HEK293T (cell line): ENCODE results near the gene AMIGO1.

Experiments
- CTCF ChIA-PET: fragments of 350-600 bp; formaldehyde crosslinking; extraction: SDS; loops from one replicate; lab custom pipeline; 2021; ENCODE audit warnings: antibody characterized with exemption, inconsistent platforms; lab: Yijun Ruan, JAX
- POLR2A ChIA-PET: fragments of 350-600 bp; formaldehyde crosslinking; extraction: SDS; loops from one replicate; lab custom pipeline; 2020; ENCODE audit warnings: antibody characterized with exemption, inconsistent platforms; lab: Yijun Ruan, JAX
- DNase-seq: peaks from one replicate; pipeline ENCODE4 v3.0.0; 2012; ENCODE audit warnings: mixed read lengths; ENCODE audit errors: extremely low spot score
- ARNT ChIP-seq: fragments of 450-650 bp; IDR thresholded peaks from 2 replicates; pipeline ENCODE4 v1.6.1; 2017; ENCODE audit warnings: mild to moderate bottlenecking
- BHLHE40 ChIP-seq: fragments of 450-650 bp; IDR thresholded peaks from 2 replicates; pipeline ENCODE4 v1.6.1; 2016; ENCODE audit warnings: mild to moderate bottlenecking, moderate library complexity, borderline replicate concordance
- CTBP1 ChIP-seq: fragments of 450-650 bp; IDR thresholded peaks from 2 replicates; pipeline ENCODE4 v1.6.1; 2016; ENCODE audit warnings: borderline replicate concordance
- ELF4 ChIP-seq: fragments of 450-650 bp; IDR thresholded peaks from 2 replicates; pipeline ENCODE4 v1.6.1; 2017; ENCODE audit warnings: antibody characterized with exemption
- FOXA1 ChIP-seq: fragments of 450-650 bp; IDR thresholded peaks from 2 replicates; pipeline ENCODE4 v1.6.1; 2016; ENCODE audit warnings: mild to moderate bottlenecking
- FOXK2 ChIP-seq: fragments of 450-650 bp; IDR thresholded peaks from 2 replicates; pipeline ENCODE4 v1.6.1; 2016; ENCODE audit warnings: mild to moderate bottlenecking
- FOXM1 ChIP-seq: fragments of 450-650 bp; IDR thresholded peaks from 2 replicates; pipeline ENCODE4 v1.6.1; 2017; ENCODE audit warnings: mild to moderate bottlenecking, borderline replicate concordance
- HDGF ChIP-seq: fragments of 450-650 bp; IDR thresholded peaks from 2 replicates; pipeline ENCODE4 v1.6.1; 2017; ENCODE audit warnings: antibody characterized with exemption, borderline replicate concordance
- L3MBTL2 ChIP-seq: fragments of 450-650 bp; conservative IDR thresholded peaks from 2 replicates; pipeline ENCODE4 v1.6.1; 2016; ENCODE audit warnings: mild to moderate bottlenecking
- LEF1 ChIP-seq: fragments of 450-650 bp; IDR thresholded peaks from 2 replicates; pipeline ENCODE4 v1.6.1; 2017; ENCODE audit warnings: mild to moderate bottlenecking, borderline replicate concordance
- NFRKB ChIP-seq: fragments of 450-650 bp; IDR thresholded peaks from 2 replicates; pipeline ENCODE4 v1.6.1; 2016; ENCODE audit warnings: mild to moderate bottlenecking, moderate library complexity
- SP1 ChIP-seq: fragments of 450-650 bp; IDR thresholded peaks from 2 replicates; pipeline ENCODE4 v1.6.1; 2017
- SUZ12 ChIP-seq: fragments of 450-650 bp; IDR thresholded peaks from 2 replicates; pipeline ENCODE4 v1.6.1; 2016; ENCODE audit warnings: mild to moderate bottlenecking
- TARDBP ChIP-seq: fragments of 450-650 bp; IDR thresholded peaks from 2 replicates; pipeline ENCODE4 v1.6.1; 2016
- ZNF384 ChIP-seq: fragments of 450-650 bp; IDR thresholded peaks from 2 replicates; pipeline ENCODE4 v1.6.1; 2016
- TF ChIP-seq, protein P1 (sequence below): fragments of 450-650 bp; IDR thresholded peaks from 2 replicates; pipeline ENCODE4 v1.6.1; 2016

AMIGO1 gene

GRCh38 chr1:109492779-109493178 lies 16.7 kb downstream of the AMIGO1 start:
- TF ChIP-seq FOXM1 (no peak), FOXK2 (no peak), ARNT (no peak), SP1 (no peak), L3MBTL2 (no peak), SUZ12 (no peak), FOXA1 (no peak), CTBP1 (no peak), ELF4 (no peak), NFRKB (no peak), ZNF384 (no peak), LEF1 (no peak), TARDBP (no peak)
- POLR2A ChIA-PET: interaction anchor here (0.6 to 3.3 kb wide), 5 partner anchors 9 to 279 kb away, joined by 3 to 14 read pairs (median 6); partner anchors contain the start of genes AMIGO1, ATXN7L2, PSMA5 and SARS1
- no peak for DNase-seq
- CTCF ChIA-PET: interaction anchor here (0.6 to 9.8 kb wide), 7 partner anchors 8 to 210 kb away, joined by 3 to 115 read pairs (median 12); partner anchors contain the start of genes ATXN7L2 and PSRC1

GRCh38 chr1:109491372-109491771 lies 18.2 kb downstream of the AMIGO1 start:
- DNase-seq: no peak
- ChIA-PET POLR2A (interaction anchor here (0.8 to 1.0 kb wide), 3 partner anchors 18 to 215 kb away, joined by 3 read pairs; partner anchors contain the start of gene AMIGO1), CTCF (interaction anchor here (0.5 to 9.8 kb wide), 14 partner anchors 11 to 314 kb away, joined by 3 to 115 read pairs (median 4); partner anchors contain the start of genes GNAI3 and PSRC1)

DNA sequence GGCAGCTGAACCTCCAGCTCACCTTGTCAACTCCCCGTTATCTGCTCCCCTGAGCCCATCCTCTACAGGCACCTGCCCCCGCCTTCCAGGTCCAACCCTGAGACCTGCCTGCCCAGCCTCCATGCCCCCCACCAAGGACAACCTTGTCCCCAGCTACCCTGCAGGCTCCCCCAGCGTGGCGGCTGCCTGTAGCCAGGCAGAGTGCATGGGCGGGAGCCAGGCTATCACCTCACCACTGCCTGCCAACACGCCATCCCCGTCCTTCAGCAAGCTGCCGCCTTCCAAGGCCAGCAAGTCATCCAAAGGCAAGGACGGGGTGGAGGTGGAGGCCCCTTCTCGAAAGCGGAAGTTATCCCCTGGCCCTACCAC lies 18.6 kb downstream of the AMIGO1 start:
- CTCF ChIA-PET: interaction anchor here (0.5 to 3.3 kb wide), 16 partner anchors 11 to 314 kb away, joined by 3 to 50 read pairs (median 4); partner anchors contain the start of genes GNAI3, GPR61 and PSRC1
- no peak for DNase-seq
- TF ChIP-seq TARDBP: no peak
- TF ChIP-seq LEF1: no peak
- no peak for TF ChIP-seq SUZ12
- TF ChIP-seq, protein P1, sequence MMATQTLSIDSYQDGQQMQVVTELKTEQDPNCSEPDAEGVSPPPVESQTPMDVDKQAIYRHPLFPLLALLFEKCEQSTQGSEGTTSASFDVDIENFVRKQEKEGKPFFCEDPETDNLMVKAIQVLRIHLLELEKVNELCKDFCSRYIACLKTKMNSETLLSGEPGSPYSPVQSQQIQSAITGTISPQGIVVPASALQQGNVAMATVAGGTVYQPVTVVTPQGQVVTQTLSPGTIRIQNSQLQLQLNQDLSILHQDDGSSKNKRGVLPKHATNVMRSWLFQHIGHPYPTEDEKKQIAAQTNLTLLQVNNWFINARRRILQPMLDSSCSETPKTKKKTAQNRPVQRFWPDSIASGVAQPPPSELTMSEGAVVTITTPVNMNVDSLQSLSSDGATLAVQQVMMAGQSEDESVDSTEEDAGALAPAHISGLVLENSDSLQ: no peak
- TF ChIP-seq FOXM1: no peak
- TF ChIP-seq L3MBTL2: no peak
- TF ChIP-seq ZNF384: no peak
- TF ChIP-seq CTBP1: no peak
- TF ChIP-seq FOXK2: no peak
- no peak for TF ChIP-seq FOXA1
- TF ChIP-seq HDGF: no peak
- TF ChIP-seq BHLHE40: no peak
- TF ChIP-seq ARNT: no peak
- TF ChIP-seq SP1: no peak
- TF ChIP-seq NFRKB: no peak
- TF ChIP-seq ELF4: no peak
- POLR2A ChIA-PET: interaction anchor here (0.8 to 1.0 kb wide), 4 partner anchors 19 to 277 kb away, joined by 3 to 4 read pairs (median 3); partner anchors contain the start of genes AMIGO1 and SARS1

More at GRCh38 chr1:109491372-109491771, 18.2 kb downstream of the AMIGO1 start:
- TF ChIP-seq L3MBTL2: no peak
- TF ChIP-seq ELF4: no peak
- TF ChIP-seq LEF1: no peak
- TF ChIP-seq FOXA1: no peak
- no peak for TF ChIP-seq SUZ12
- TF ChIP-seq, protein P1: no peak
- TF ChIP-seq HDGF: no peak
- TF ChIP-seq BHLHE40: no peak
- no peak for TF ChIP-seq SP1
- TF ChIP-seq ZNF384: no peak
- TF ChIP-seq CTBP1: no peak
- TF ChIP-seq NFRKB: no peak
- TF ChIP-seq TARDBP: no peak
- no peak for TF ChIP-seq FOXM1
- no peak for TF ChIP-seq ARNT
- no peak for TF ChIP-seq FOXK2

DNA sequence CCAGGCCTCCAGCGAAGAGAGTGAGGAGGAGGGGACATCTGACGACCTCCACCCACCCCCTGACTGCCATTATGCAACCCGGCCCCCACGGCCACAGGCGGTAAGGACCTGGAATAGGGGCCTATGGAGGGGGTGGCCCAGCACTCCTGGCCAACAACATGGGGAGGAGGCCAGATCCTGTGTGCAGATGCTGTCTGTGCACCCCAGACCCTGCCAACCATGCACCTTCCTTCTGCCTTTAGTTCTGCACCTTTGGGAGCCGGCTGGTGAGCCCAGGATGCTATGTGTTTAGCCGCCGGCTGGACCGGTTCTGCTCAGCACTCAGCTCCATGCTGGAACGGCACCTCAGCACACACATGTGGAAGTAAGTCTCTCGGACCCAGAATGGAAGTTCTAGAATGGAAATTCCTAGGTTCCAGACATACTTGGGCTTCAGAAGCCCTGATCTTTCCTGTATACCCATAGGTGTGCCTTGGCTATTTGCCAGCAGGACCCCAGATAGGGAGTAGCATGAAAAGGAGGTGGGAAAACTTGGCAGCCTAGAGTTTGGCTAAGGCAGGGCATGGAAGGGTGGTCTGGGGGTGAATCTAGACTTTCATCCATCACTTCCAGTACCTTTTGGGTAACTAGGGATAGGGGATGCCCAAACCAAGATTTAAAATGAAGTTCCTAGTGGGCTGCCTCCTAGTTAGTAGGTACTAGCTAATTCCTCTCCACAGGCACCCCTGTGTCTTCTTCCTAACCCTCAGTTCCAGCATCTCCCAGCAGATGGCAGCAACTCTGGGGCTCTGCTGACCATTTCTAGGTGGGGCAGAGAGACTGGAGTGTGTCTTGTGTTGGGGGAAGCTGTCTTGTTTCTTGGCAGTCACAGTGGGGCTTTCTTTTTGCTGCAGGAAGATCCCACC lies 19.2 kb downstream of the AMIGO1 start:
- CTCF ChIA-PET: interaction anchor here (0.5 to 3.3 kb wide), 23 partner anchors 11 to 516 kb away, joined by 3 to 50 read pairs (median 4); partner anchors contain the start of genes GNAI3, GPR61 and PSRC1
- POLR2A ChIA-PET: interaction anchor here (0.8 to 1.3 kb wide), 5 partner anchors 19 to 276 kb away, joined by 3 to 8 read pairs (median 3); partner anchors contain the start of genes AMIGO1 and SARS1
- TF ChIP-seq ZNF384 (no peak), CTBP1 (no peak), TARDBP (no peak), SUZ12 (no peak), FOXA1 (no peak), SP1 (no peak), HDGF (no peak), FOXK2 (no peak), ARNT (no peak), FOXM1 (no peak)
- DNase-seq: peak; percentile 78

GRCh38 chr1:109488696-109489095 lies 20.8 kb downstream of the AMIGO1 start:
- no peak for DNase-seq
- ChIA-PET CTCF (interaction anchor here (3.3 kb wide), 1 partner anchor 42 kb away, joined by 50 read pairs; no protein-coding TSS in a partner anchor), POLR2A (interaction anchor here (1.1 kb wide), 1 partner anchor 10 kb away, joined by 3 read pairs; no protein-coding TSS in a partner anchor)
- no peak for TF ChIP-seq SUZ12

- DNase-seq: no peak
- ChIA-PET CTCF (interaction anchor here (3.3 kb wide), 1 partner anchor 43 kb away, joined by 50 read pairs; no protein-coding TSS in a partner anchor), POLR2A (interaction anchor here (1.1 kb wide), 1 partner anchor 9 kb away, joined by 3 read pairs; no protein-coding TSS in a partner anchor)
- no peak for TF ChIP-seq NFRKB
- TF ChIP-seq BHLHE40: no peak
- no peak for TF ChIP-seq SP1
- TF ChIP-seq FOXM1: no peak
- no peak for TF ChIP-seq ELF4
- TF ChIP-seq TARDBP: no peak
- TF ChIP-seq FOXK2: no peak
- no peak for TF ChIP-seq LEF1
- TF ChIP-seq ARNT: no peak
- no peak for TF ChIP-seq CTBP1
- TF ChIP-seq HDGF: no peak
- TF ChIP-seq ZNF384: no peak
- TF ChIP-seq, protein P1: no peak
- no peak for TF ChIP-seq FOXA1
- TF ChIP-seq SUZ12: no peak
- no peak for TF ChIP-seq L3MBTL2
These were observed 21.3 kb downstream of the AMIGO1 start for GRCh38 chr1:109488201-109488600.
